Cardiac muscle cell (in vitro differentiated cells and primary cell): ENCODE measurements around the gene BMPR1A. TPM values are rescaled to one million over a fixed set of nuclear protein-coding genes. Genes with fewer than 3 reads are reported as not detected.
"Not testable (repeated sequence)": the region's sequence is repeated elsewhere in the genome, so short reads cannot be mapped to it uniquely, and the experiment has no call there.

ENCODE experiments used
- DNase-seq, 2 donors: peaks; one replicate each; pipeline versions ENCODE4 v3.0.0 to v3.0.0-alpha.2; 2010 to 2017; ENCODE audit warnings: low read depth in 1 of 2, low spot score in 1 of 2
- H3K27ac ChIP-seq: fragments of 200-600 bp; sonication (generic); 2 replicates; pipeline ENCODE4 v1.5.1; 2016
- H3K27me3 ChIP-seq: fragments of 200-600 bp; sonication (generic); 2 replicates; pipeline ENCODE4 v1.6.0; 2016; ENCODE audit warnings: control low read depth
- H3K36me3 ChIP-seq: fragments of 200-600 bp; sonication (generic); 2 replicates; pipeline ENCODE4 v1.5.1; 2016; ENCODE audit warnings: control low read depth
- H3K4me1 ChIP-seq: fragments of 200-600 bp; sonication (generic); 2 replicates; pipeline ENCODE4 v1.8.1; 2017; ENCODE audit warnings: low read depth, mild to moderate bottlenecking, mixed run types
- H3K4me3 ChIP-seq: fragments of 200-600 bp; sonication (generic); 2 replicates; pipeline ENCODE4 v1.5.1; 2016; ENCODE audit warnings: mild to moderate bottlenecking
- H3K9me3 ChIP-seq: fragments of 200-600 bp; sonication (generic); 2 replicates; pipeline ENCODE4 v1.5.1; 2017; ENCODE audit warnings: low read depth, mild to moderate bottlenecking, control low read depth
- polyA plus RNA-seq: library from polyadenylated mRNA; unstranded; fragments of >200 nt; fragmentation: Nextera tagmentation; extraction: Ambion mirVana; gene quantifications from 2 replicates; pipeline ENCODE4 v1.2.1, GENCODE V29; 2016
- total RNA-seq: library from RNA; depleted of rRNA; stranded (reverse); fragments of >200 nt; gene quantifications from 2 replicates; pipeline ENCODE4 v1.2.3, GENCODE V29; 2016
- TF ChIP-seq, protein P1 (sequence below): IDR thresholded peaks from 2 replicates; pipeline ENCODE4 v1.5.1; 2012; ENCODE audit warnings: low read depth, mild to moderate bottlenecking, low read length

Gene BMPR1A
- total and polyA plus RNA-seq, 2 experiments from 2014 or later, result 35.6 to 39.4 TPM

DNA sequence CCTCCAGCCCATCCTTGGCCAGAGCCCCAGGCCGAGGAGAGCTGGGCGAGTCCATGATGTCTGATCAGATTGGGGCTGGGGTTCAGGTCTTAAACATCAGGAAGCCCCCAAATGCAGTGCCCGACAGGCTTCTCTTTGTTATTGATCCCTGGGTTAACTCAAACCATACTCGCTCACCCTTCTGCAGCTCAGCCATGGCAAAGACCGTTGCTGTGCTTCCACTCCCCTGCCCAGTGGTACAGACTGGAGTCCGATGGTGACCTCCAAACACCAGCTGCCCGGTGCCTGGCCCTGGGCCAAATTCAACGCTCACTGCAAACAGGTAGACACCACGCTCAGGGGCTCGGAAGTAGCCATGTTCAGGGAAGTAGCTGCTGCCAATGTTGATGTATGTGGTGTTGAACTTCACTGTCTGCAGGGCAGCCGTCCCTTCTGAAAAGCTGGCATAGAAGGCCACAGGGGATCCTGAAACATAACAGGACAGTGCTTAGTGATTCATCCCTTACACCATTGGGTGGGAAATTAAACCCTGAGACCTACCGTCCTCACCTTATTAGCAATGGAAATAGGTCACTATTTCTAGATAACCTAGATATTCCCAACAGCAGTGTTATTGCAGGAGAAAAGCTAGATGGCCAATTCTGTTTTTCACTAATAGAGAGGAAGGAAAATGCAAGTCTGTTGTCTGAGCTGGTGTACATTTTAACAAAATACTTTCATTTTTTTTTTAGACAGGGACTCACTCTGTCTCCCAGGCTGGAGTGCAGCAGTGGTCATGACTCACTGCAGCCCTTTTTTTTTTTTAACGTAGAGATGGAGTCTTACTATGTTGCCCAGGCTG is 180.5 kb downstream of the BMPR1A start:
- Histone ChIP-seq H3K4me3 (no peak overlapping the region), H3K27me3 (no peaks in the 10 kb centered on the region), H3K4me1 (peaks cover 6% of the 10 kb centered on the region), H3K27ac (no peak overlapping the region), H3K36me3 (no peaks in the 10 kb centered on the region), H3K9me3 (no peaks in the 10 kb centered on the region)
- TF ChIP-seq, protein P1, sequence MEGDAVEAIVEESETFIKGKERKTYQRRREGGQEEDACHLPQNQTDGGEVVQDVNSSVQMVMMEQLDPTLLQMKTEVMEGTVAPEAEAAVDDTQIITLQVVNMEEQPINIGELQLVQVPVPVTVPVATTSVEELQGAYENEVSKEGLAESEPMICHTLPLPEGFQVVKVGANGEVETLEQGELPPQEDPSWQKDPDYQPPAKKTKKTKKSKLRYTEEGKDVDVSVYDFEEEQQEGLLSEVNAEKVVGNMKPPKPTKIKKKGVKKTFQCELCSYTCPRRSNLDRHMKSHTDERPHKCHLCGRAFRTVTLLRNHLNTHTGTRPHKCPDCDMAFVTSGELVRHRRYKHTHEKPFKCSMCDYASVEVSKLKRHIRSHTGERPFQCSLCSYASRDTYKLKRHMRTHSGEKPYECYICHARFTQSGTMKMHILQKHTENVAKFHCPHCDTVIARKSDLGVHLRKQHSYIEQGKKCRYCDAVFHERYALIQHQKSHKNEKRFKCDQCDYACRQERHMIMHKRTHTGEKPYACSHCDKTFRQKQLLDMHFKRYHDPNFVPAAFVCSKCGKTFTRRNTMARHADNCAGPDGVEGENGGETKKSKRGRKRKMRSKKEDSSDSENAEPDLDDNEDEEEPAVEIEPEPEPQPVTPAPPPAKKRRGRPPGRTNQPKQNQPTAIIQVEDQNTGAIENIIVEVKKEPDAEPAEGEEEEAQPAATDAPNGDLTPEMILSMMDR, result no peak
- peak in 1 of 2 donors; percentile 41 for DNase-seq

DNA sequence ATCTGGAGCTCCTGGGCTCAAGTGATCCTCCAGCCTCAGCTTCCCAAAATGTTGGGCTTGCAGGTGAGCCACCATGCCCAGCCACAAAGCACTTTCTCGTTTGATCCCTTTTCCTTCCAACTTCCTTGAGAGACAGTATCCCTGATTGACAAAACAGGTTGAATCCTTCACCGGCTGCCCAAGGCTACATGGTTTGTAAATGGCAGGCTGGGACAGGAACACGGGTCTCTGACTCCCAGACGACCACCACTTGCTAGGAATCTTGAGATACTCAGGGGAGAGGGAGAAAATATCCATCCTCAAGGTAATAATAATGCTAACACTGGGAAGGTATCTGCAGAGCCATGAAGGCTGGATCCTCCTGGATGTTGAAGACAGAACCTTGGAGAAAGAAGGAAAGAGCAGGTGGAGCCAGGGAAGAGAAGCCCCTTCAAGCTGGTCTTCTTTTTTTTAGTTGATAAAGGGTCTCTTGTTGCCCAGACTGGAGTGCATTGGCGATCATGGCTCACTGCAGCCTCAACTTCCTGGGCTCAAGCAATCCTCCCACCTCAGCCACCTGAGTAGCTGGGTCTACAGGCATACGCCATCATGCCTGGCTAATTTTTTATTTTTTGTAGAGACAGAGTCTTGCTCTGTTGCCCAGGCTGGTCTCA is 181.2 kb downstream of the BMPR1A start:
- no peak overlapping the region for H3K4me3 ChIP-seq
- no peaks in the 10 kb centered on the region for H3K27me3 ChIP-seq
- TF ChIP-seq, protein P1, result no peak
- H3K4me1 ChIP-seq, result peaks cover 6% of the 10 kb centered on the region
- H3K27ac ChIP-seq, result no peak overlapping the region
- no peak for DNase-seq
- no peaks in the 10 kb centered on the region for H3K36me3 ChIP-seq
- H3K9me3 ChIP-seq, result no peaks in the 10 kb centered on the region

DNA sequence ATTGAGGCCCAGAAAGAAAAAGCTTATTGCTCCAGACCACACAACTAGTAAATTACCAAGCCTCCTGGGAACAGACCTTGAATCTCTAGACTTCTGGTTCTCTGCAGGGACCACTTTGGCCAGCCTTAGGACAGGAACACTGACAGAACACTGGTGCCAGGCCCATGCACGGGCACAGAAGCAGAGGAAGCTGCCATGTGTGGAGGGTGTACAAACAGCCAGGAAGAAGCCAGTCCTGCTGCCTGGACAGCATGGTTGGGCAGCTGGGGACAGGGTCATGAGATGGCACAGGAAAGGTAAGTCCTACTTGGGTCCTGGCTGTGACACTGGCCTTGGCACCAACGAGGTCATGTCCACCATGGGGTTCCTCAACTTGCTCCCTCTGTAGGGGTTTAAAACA is 181.8 kb downstream of the BMPR1A start:
- TF ChIP-seq, protein P1, result no peak
- no peak overlapping the region for H3K4me3 ChIP-seq
- no peaks in the 10 kb centered on the region for H3K27me3 ChIP-seq
- peaks cover 6% of the 10 kb centered on the region for H3K4me1 ChIP-seq
- no peaks in the 10 kb centered on the region for H3K9me3 ChIP-seq
- H3K36me3 ChIP-seq, result no peaks in the 10 kb centered on the region
- H3K27ac ChIP-seq, result no peak overlapping the region
- DNase-seq, result no peak

DNA sequence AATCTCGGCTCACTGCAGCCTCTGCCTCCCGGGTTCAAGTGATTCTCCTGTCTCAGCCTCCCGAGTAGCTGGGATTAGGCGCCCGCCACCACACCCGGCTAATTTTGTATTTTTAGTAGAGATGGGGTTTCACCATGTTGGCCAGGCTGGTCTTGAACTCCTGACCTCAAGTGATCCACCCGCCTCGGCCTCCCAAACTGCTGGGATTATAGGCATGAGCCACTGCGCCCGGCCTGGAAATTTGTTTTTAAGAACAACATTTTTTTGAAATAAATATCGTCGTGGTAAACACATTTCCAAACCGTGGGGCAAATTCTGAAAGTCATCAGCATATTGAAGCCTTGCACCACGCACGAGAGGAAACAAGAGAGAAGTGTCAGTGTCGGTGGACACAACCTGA is 183.7 kb downstream of the BMPR1A start:
- not testable (repeated sequence) for H3K36me3 ChIP-seq, H3K4me1 ChIP-seq, H3K9me3 ChIP-seq, H3K4me3 ChIP-seq, H3K27ac ChIP-seq, H3K27me3 ChIP-seq, DNase-seq

DNA sequence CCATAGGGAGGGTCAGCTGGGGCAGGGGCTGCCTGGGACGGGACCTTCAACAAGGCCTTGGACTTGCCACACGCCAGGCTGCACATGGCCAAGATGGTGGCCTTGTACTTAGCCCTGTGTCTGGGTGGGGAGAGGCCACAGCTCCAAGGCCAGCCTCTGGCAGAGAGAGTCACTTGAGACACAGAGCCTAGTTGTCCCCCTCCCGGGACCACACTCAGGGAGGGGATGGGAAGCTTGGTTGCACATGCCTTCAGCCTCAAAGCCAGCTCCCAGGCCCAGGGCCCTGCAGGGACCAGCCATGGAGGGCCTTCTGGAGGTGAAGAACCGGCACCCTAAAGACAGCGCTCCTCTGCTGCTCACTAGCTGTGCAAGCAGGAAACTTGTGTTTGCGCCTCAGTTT is 184.3 kb downstream of the BMPR1A start:
- Histone ChIP-seq H3K27ac (no peak overlapping the region), H3K9me3 (no peaks in the 10 kb centered on the region), H3K27me3 (no peaks in the 10 kb centered on the region), H3K4me3 (no peak overlapping the region), H3K36me3 (no peaks in the 10 kb centered on the region), H3K4me1 (no peaks in the 10 kb centered on the region)
- no peak for DNase-seq
- TF ChIP-seq, protein P1, result no peak

DNA sequence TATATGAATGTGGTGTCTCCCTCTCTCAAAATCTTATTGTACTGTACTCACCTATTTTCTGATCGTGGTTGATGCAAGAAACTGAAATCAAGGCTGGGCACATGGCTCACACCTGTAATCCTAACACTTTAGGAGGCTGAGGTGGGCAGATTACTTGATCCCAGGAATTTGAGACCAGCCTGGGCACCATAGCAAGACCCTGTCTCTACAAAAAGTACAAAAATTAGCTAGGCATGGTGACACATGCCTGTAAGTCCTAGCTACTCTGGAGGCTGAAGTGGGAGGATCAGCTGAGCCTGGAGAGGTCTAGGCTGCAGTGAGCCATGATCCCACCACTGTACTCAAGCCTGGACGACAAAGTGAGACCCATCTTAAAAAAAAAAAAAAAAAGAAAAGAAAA is 185.0 kb downstream of the BMPR1A start:
- no peaks in the 10 kb centered on the region for H3K4me1 ChIP-seq
- DNase-seq, result no peak
- H3K27ac ChIP-seq, result no peak overlapping the region
- no peaks in the 10 kb centered on the region for H3K27me3 ChIP-seq
- H3K9me3 ChIP-seq, result no peaks in the 10 kb centered on the region
- H3K4me3 ChIP-seq, result no peak overlapping the region
- H3K36me3 ChIP-seq, result no peaks in the 10 kb centered on the region
- TF ChIP-seq, protein P1, result no peak
